Trophoblast cell (in vitro differentiated cells and primary cell): ENCODE measurements around the gene OR10AD1.

Experiments used
- DNase-seq, 2 donors: peaks; one replicate each; pipeline ENCODE4 v3.0.0-alpha.2; 2016
- H2AFZ ChIP-seq: 2 replicates; pipeline ENCODE4 v1.6.1; 2013; ENCODE audit warnings: low read length, moderate library complexity, mild to moderate bottlenecking; ENCODE audit not compliant: insufficient read depth, poor library complexity
- H2AK5ac ChIP-seq: 2 replicates; pipeline ENCODE4 v1.6.1; 2013; ENCODE audit warnings: mild to moderate bottlenecking, low read length
- H2BK120ac ChIP-seq: 2 replicates; pipeline ENCODE4 v1.6.1; 2013; ENCODE audit warnings: low read length, mild to moderate bottlenecking, moderate library complexity; ENCODE audit not compliant: insufficient read depth, poor library complexity
- H2BK12ac ChIP-seq: 2 replicates; pipeline ENCODE4 v1.6.1; 2013; ENCODE audit warnings: mild to moderate bottlenecking, low read length, moderate library complexity
- H2BK5ac ChIP-seq: 2 replicates; pipeline ENCODE4 v1.6.1; 2013; ENCODE audit warnings: low read length, low read depth, moderate library complexity, mild to moderate bottlenecking; ENCODE audit not compliant: poor library complexity
- H3K14ac ChIP-seq: 2 replicates; pipeline ENCODE4 v1.6.1; 2013; ENCODE audit warnings: mild to moderate bottlenecking, low read length
- H3K18ac ChIP-seq: 2 replicates; pipeline ENCODE4 v1.6.1; 2013; ENCODE audit warnings: mild to moderate bottlenecking, low read length
- H3K23ac ChIP-seq: 2 replicates; pipeline ENCODE4 v1.6.1; 2013; ENCODE audit warnings: low read length
- H3K27ac ChIP-seq: 2 replicates; pipeline ENCODE4 v1.5.1; 2013; ENCODE audit warnings: low read depth, mild to moderate bottlenecking, inconsistent platforms, low read length, moderate library complexity
- H3K27me3 ChIP-seq: 2 replicates; pipeline ENCODE4 v1.6.1; 2013; ENCODE audit warnings: inconsistent platforms, mild to moderate bottlenecking, low read length, moderate library complexity; ENCODE audit not compliant: insufficient read depth
- H3K36me3 ChIP-seq, 2 experiments: 1 replicate in 1 of 2; 2 replicates in 1 of 2; pipeline ENCODE4 v1.6.1; 2013; ENCODE audit warnings: low read length in 2 of 2, mild to moderate bottlenecking in 2 of 2, moderate library complexity in 1 of 2; ENCODE audit not compliant: insufficient read depth in 2 of 2, control insufficient read depth in 1 of 2
- H3K4ac ChIP-seq: 2 replicates; pipeline ENCODE4 v1.6.1; 2013; ENCODE audit warnings: low read depth, mild to moderate bottlenecking, low read length, moderate library complexity
- H3K4me1 ChIP-seq, 2 experiments: 1 replicate in 1 of 2; 2 replicates in 1 of 2; pipeline ENCODE4 v1.6.1; 2013; ENCODE audit warnings: low read length in 2 of 2, mild to moderate bottlenecking in 2 of 2, moderate library complexity in 1 of 2; ENCODE audit not compliant: insufficient read depth in 2 of 2, control insufficient read depth in 1 of 2
- H3K4me2 ChIP-seq: 2 replicates; pipeline ENCODE4 v1.6.1; 2013; ENCODE audit warnings: inconsistent platforms, mild to moderate bottlenecking, low read length, moderate library complexity
- H3K4me3 ChIP-seq: 2 replicates; pipeline ENCODE4 v1.5.1; 2013; ENCODE audit warnings: mild to moderate bottlenecking, low read depth, low read length, inconsistent platforms
- H3K79me1 ChIP-seq: one replicate; pipeline ENCODE4 v1.6.1; 2013; ENCODE audit warnings: low read length
- H3K79me2 ChIP-seq: 2 replicates; pipeline ENCODE4 v1.6.1; 2013; ENCODE audit warnings: low read length, mild to moderate bottlenecking; ENCODE audit not compliant: control insufficient read depth, insufficient read depth, poor library complexity
- H3K9ac ChIP-seq: 2 replicates; pipeline ENCODE4 v1.6.1; 2013; ENCODE audit warnings: mild to moderate bottlenecking, low read length
- H3K9me3 ChIP-seq: 2 replicates; pipeline ENCODE4 v1.6.1; 2013; ENCODE audit warnings: low read depth, mild to moderate bottlenecking, control low read depth, inconsistent platforms, low read length; ENCODE audit not compliant: insufficient read depth
- H4K12ac ChIP-seq: 2 replicates; pipeline ENCODE4 v1.6.1; 2013; ENCODE audit warnings: low read depth, mild to moderate bottlenecking, low read length, moderate library complexity
- H4K8ac ChIP-seq: 2 replicates; pipeline ENCODE4 v1.6.1; 2013; ENCODE audit warnings: low read depth, mild to moderate bottlenecking, low read length, moderate library complexity
- H4K91ac ChIP-seq: one replicate; pipeline ENCODE4 v1.6.1; 2013; ENCODE audit warnings: low read depth, mild to moderate bottlenecking, low read length, moderate library complexity
- WGBS: extraction: QIAGEN DNeasy Blood & Tissue Kit; methylation state at CpG from one replicate; pipeline ENCODE4 v1.1.7; 2013; ENCODE audit warnings: missing lambda C conversion rate; ENCODE audit not compliant: insufficient read length, insufficient coverage; ENCODE audit errors: extremely low coverage; 5-methylcytosine and 5-hydroxymethylcytosine counted together

Gene OR10AD1

DNA sequence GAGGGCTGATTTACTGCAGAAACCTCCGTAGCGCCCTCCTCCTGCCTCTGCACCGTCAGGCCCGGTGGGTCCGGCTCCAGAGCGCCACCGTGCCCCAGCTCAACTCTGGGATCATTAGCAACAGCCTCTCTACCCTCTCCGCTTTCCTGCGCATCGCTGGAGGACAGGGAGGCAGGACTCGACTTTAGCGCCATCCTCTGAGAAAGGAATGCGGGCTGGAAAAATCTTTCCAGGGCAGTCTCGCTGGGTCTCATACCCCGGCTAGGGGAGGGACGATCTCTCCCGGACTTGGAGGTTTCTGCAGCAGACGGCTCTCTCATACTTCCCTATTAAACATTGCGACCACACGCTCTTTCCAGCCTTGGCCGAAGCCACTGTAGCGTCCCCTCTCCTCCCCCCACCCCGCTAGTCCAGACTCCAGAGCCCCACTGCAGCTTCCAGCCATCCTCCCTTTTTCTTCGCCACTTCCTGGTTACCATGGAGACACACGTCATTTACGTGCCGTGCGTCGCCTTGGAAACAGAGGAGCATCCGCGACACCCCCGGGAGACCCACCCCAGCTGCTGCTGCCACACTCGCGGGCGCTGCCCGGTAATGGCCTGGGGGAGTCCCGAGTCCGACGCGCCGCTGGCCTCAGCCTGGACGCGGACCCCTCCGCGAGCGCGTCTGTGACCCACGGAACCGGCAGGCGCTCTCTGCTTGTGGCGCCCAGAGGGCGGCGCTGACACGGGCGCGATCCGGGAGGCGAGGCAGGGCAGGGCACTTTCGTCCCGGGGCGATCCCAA is 19.8 kb downstream of the OR10AD1 start, which contains the start of gene CCDC184:
TSS of gene CCDC184 (plus strand) at position 554 of the 785 bp plus-strand sequence. CDS start 479 bp downstream, outside the sequence.
- peak within 1 kb of the TSS; percentile 80 for H3K4me2 ChIP-seq
- H3K79me2 ChIP-seq = no peaks in the 10 kb centered on the region
- H4K8ac ChIP-seq = peak within 1 kb of the TSS; percentile 43
- no peak within 1 kb of the TSS for H3K4ac ChIP-seq
- no peak within 1 kb of the TSS for H2AK5ac ChIP-seq
- H2BK5ac ChIP-seq = no peak within 1 kb of the TSS
- H3K27me3 ChIP-seq = peaks cover 31% of the 10 kb centered on the region
- H3K9me3 ChIP-seq = no peaks in the 10 kb centered on the region
- H2BK12ac ChIP-seq = peak within 1 kb of the TSS; percentile 21
- no peak within 1 kb of the TSS for H4K91ac ChIP-seq
- H3K27ac ChIP-seq = no peak within 1 kb of the TSS
- H2BK120ac ChIP-seq = no peak within 1 kb of the TSS
- H4K12ac ChIP-seq = no peak within 1 kb of the TSS
- no peaks in the 10 kb centered on the region for H3K79me1 ChIP-seq
- H3K23ac ChIP-seq = no peak within 1 kb of the TSS
- H3K4me3 ChIP-seq = peak within 1 kb of the TSS; percentile 70
- H3K4me1 ChIP-seq = peaks cover 4 to 11% of the 10 kb centered on the region in 2 experiments
- WGBS = no CpG with 5 or more reads among the region's 61 CpGs
- peak in 1 of 2 donors; percentile 49 for DNase-seq
- peak within 1 kb of the TSS; percentile 78 for H2AFZ ChIP-seq
- no peak within 1 kb of the TSS for H3K9ac ChIP-seq
- H3K36me3 ChIP-seq = no peaks in the 10 kb centered on the region
- H3K18ac ChIP-seq = no peak within 1 kb of the TSS
- no peak within 1 kb of the TSS for H3K14ac ChIP-seq

DNA sequence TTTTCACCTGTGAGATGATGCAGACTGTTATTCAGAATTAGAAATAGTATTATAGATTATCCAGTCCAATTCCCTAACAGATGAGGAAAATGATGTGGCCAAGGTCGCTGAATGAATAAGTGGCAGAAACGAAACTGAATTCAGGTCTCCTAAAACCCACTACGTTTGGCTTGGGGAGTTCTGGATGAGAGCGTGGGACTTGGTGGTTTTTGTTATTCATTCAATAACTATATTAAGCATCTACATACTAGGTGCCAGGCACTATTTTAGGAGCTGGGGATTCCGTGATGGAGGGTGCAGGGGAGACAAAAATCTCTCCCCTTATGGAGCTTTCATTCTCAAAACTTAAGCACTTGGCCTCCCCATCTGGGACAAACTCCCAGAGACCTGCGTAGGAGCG is 20.5 kb downstream of the OR10AD1 start:
- no peaks in the 10 kb centered on the region for H3K9me3 ChIP-seq
- H2BK120ac ChIP-seq = no peak overlapping the region
- no peak overlapping the region for H4K12ac ChIP-seq
- no CpG with 5 or more reads among the region's 7 CpGs for WGBS
- no peak overlapping the region for H4K91ac ChIP-seq
- peaks cover 4 to 11% of the 10 kb centered on the region in 2 experiments for H3K4me1 ChIP-seq
- H4K8ac ChIP-seq = no peak overlapping the region
- H2AFZ ChIP-seq = no peak overlapping the region
- peaks cover 31% of the 10 kb centered on the region for H3K27me3 ChIP-seq
- no peak overlapping the region for H3K9ac ChIP-seq
- no peak overlapping the region for H2AK5ac ChIP-seq
- peak overlapping the region; percentile 80 for H3K4me2 ChIP-seq
- H3K4ac ChIP-seq = no peak overlapping the region
- no peak for DNase-seq
- H2BK5ac ChIP-seq = no peak overlapping the region
- no peak overlapping the region for H3K4me3 ChIP-seq
- H3K27ac ChIP-seq = no peak overlapping the region
- no peak overlapping the region for H3K18ac ChIP-seq
- no peaks in the 10 kb centered on the region for H3K79me1 ChIP-seq
- no peak overlapping the region for H3K14ac ChIP-seq
- H3K79me2 ChIP-seq = no peaks in the 10 kb centered on the region
- H3K23ac ChIP-seq = no peak overlapping the region
- no peak overlapping the region for H2BK12ac ChIP-seq
- H3K36me3 ChIP-seq = no peaks in the 10 kb centered on the region

DNA sequence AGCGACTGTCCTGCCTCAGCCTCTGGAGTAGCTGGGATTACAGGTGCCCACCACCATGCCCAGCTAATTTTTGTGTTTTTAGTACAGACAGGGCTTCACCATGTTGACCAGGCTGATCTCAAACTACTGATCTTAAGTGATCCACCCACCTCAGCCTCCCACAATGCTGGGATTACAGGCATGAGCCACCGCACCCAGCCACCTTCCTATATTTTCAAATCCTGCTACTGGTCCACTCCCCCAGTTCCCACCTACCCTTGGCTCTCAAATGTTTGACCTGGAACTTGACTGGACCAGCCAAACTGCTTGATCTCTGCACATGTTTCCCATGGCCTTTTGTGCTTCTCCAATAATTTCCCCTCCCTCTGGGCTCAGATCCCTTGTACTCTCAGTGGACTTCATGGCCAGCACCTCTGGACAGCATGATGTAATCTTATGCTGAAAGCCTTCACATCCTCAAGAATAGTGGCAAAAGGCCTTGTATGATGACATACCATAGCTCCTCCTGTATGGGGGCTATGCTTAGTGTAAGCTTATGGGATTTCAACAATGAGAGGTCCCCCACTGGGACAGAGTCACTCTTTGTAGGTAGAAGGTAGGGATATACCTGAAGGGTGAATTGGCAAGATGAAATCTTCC is 22.1 kb downstream of the OR10AD1 start:
- Histone ChIP-seq H3K4me2 (no peak overlapping the region), H3K27ac (no peak overlapping the region), H3K4ac (no peak overlapping the region), H3K18ac (no peak overlapping the region), H3K4me1 (peaks cover 4 to 11% of the 10 kb centered on the region in 2 experiments), H2BK120ac (no peak overlapping the region), H3K23ac (no peak overlapping the region), H4K91ac (no peak overlapping the region), H3K4me3 (no peak overlapping the region), H4K8ac (no peak overlapping the region), H3K14ac (no peak overlapping the region), H3K9me3 (no peaks in the 10 kb centered on the region), H2AFZ (no peak overlapping the region), H3K79me2 (no peaks in the 10 kb centered on the region), H2AK5ac (no peak overlapping the region), H3K9ac (no peak overlapping the region), H2BK12ac (no peak overlapping the region), H3K79me1 (no peaks in the 10 kb centered on the region), H4K12ac (no peak overlapping the region), H2BK5ac (no peak overlapping the region), H3K27me3 (peaks cover 30% of the 10 kb centered on the region), H3K36me3 (no peaks in the 10 kb centered on the region)
- DNase-seq = no peak
- no CpG with 5 or more reads among the region's 2 CpGs for WGBS

DNA sequence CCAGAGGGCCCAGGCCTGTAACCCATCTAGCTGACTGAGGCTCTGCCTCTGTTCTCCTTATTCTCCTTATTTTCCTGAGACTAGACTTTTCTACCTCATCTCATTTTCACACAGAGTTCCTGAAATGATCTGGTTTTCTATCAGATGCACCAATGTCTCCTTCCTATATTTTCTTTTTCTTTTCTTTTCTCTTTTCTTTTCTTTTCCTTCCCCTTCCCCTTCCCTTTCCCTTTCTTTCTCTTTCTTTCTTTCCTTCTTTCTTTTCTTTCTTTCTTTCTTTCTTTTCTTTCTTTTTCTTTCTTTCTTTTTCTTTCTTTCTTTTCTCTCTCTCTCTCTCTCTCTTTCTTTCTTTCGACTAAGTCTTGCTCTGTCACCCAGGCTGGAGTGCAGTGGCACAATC is 22.7 kb downstream of the OR10AD1 start:
- H3K79me2 ChIP-seq = no peaks in the 10 kb centered on the region
- no peak overlapping the region for H2AK5ac ChIP-seq
- WGBS = no CpG with 5 or more reads among the region's 1 CpG

More for the DNA sequence above, 22.7 kb downstream of the OR10AD1 start:
- no peak overlapping the region for H2AFZ ChIP-seq
- no peak overlapping the region for H3K23ac ChIP-seq
- no peak overlapping the region for H3K9ac ChIP-seq
- peaks cover 24% of the 10 kb centered on the region for H3K27me3 ChIP-seq
- no peaks in the 10 kb centered on the region for H3K79me1 ChIP-seq
- H4K91ac ChIP-seq = no peak overlapping the region
- no peak overlapping the region for H3K14ac ChIP-seq
- no peak overlapping the region for H3K4me2 ChIP-seq
- no peak overlapping the region for H2BK120ac ChIP-seq
- no peak overlapping the region for H3K27ac ChIP-seq
- no peak for DNase-seq
- H2BK5ac ChIP-seq = no peak overlapping the region
- H3K36me3 ChIP-seq = no peaks in the 10 kb centered on the region
- H2BK12ac ChIP-seq = no peak overlapping the region
- no peak overlapping the region for H3K4ac ChIP-seq
- no peak overlapping the region for H3K4me3 ChIP-seq
- H3K4me1 ChIP-seq = peaks cover 4 to 11% of the 10 kb centered on the region in 2 experiments
- no peak overlapping the region for H4K8ac ChIP-seq
- no peak overlapping the region for H3K18ac ChIP-seq
- no peaks in the 10 kb centered on the region for H3K9me3 ChIP-seq
- no peak overlapping the region for H4K12ac ChIP-seq
